Astrocyte (in vitro differentiated cells and primary cell): ENCODE data around the gene HMGB3. TPM values are rescaled to one million over a fixed set of nuclear protein-coding genes. Genes with fewer than 3 reads are reported as not detected.

Experiments used
- DNase-seq: peaks from one replicate; pipeline ENCODE4 v3.0.0-alpha.2; 2010; ENCODE audit warnings: low read depth
- FAIRE-seq: peaks from 2 replicates; lab custom pipeline; 2011; peaks lifted over from hg19 to GRCh38; lab: Jason Lieb, UNC
- H2AFZ ChIP-seq: 2 replicates; pipeline ENCODE4 v1.6.0; 2012; ENCODE audit warnings: low read depth, low read length, inconsistent platforms
- H3K27ac ChIP-seq: 2 replicates; pipeline ENCODE4 v1.5.1; 2011; ENCODE audit warnings: low read depth, low read length, inconsistent platforms
- H3K27me3 ChIP-seq: 2 replicates; pipeline ENCODE4 v1.6.0; 2011; ENCODE audit warnings: low read length, inconsistent platforms; ENCODE audit not compliant: insufficient read depth
- H3K36me3 ChIP-seq: 2 replicates; pipeline ENCODE4 v1.5.1; 2011; ENCODE audit warnings: low read length, inconsistent platforms; ENCODE audit not compliant: insufficient read depth
- H3K4me1 ChIP-seq: 2 replicates; pipeline ENCODE4 v1.5.1; 2011; ENCODE audit warnings: low read length, inconsistent platforms; ENCODE audit not compliant: insufficient read depth
- H3K4me2 ChIP-seq: 2 replicates; pipeline ENCODE4 v1.6.0; 2012; ENCODE audit warnings: low read length, inconsistent platforms
- H3K4me3 ChIP-seq: 2 replicates; pipeline ENCODE4 v1.5.1; 2011; ENCODE audit warnings: low read depth, mild to moderate bottlenecking, low read length, inconsistent platforms; ENCODE audit not compliant: insufficient read depth
- H3K79me2 ChIP-seq: 2 replicates; pipeline ENCODE4 v1.6.0; 2012; ENCODE audit warnings: mild to moderate bottlenecking, low read length, inconsistent platforms; ENCODE audit not compliant: insufficient read depth
- H3K9ac ChIP-seq: 2 replicates; pipeline ENCODE4 v1.6.0; 2012; ENCODE audit warnings: mild to moderate bottlenecking, low read length, inconsistent platforms
- H3K9me3 ChIP-seq: 2 replicates; pipeline ENCODE4 v1.5.1; 2012; ENCODE audit warnings: low read depth, mild to moderate bottlenecking, low read length, inconsistent platforms; ENCODE audit not compliant: insufficient read depth
- H4K20me1 ChIP-seq: 2 replicates; pipeline ENCODE4 v1.6.0; 2012; ENCODE audit warnings: low read length, inconsistent platforms; ENCODE audit not compliant: insufficient read depth
- H3K27ac Mint-ChIP-seq: one replicate; pipeline ENCODE4 v1.8.0; 2021; ENCODE audit warnings: mild to moderate bottlenecking, mixed read lengths; ENCODE audit not compliant: unreplicated experiment
- H3K27me3 Mint-ChIP-seq: one replicate; pipeline ENCODE4 v1.8.0; 2021; ENCODE audit warnings: low read depth, mixed read lengths; ENCODE audit not compliant: unreplicated experiment
- H3K36me3 Mint-ChIP-seq: one replicate; pipeline ENCODE4 v1.8.0; 2021; ENCODE audit warnings: low read depth, mixed read lengths; ENCODE audit not compliant: unreplicated experiment
- H3K4me1 Mint-ChIP-seq: one replicate; pipeline ENCODE4 v1.8.0; 2021; ENCODE audit warnings: low read depth, mixed read lengths; ENCODE audit not compliant: unreplicated experiment
- H3K4me3 Mint-ChIP-seq: one replicate; pipeline ENCODE4 v1.8.0; 2021; ENCODE audit warnings: mild to moderate bottlenecking, moderate library complexity, mixed read lengths; ENCODE audit not compliant: unreplicated experiment
- H3K9me3 Mint-ChIP-seq: one replicate; pipeline ENCODE4 v1.8.0; 2021; ENCODE audit warnings: mild to moderate bottlenecking, mixed read lengths; ENCODE audit not compliant: unreplicated experiment
- EZH2 ChIP-seq: IDR thresholded peaks from 2 replicates; pipeline ENCODE4 v1.6.1; 2012; ENCODE audit warnings: mild to moderate bottlenecking, low read length, inconsistent platforms; ENCODE audit not compliant: insufficient read depth
- total RNA-seq: library from RNA; stranded (reverse); gene quantifications from 2 replicates; pipeline ENCODE4 v1.2.1, GENCODE V29; 2021
- TF ChIP-seq, protein P1 (sequence below): IDR thresholded peaks from 2 replicates; pipeline ENCODE4 v1.5.1; 2011; ENCODE audit warnings: low read depth, mild to moderate bottlenecking, inconsistent platforms, low read length, moderate library complexity; ENCODE audit not compliant: insufficient read depth

Gene HMGB3
- total RNA-seq, 1 donor from 2014 or later, result 34.7 TPM

- no peaks in the 10 kb centered on the region for H3K36me3 ChIP-seq
- H3K9me3 ChIP-seq, result no peaks in the 10 kb centered on the region
- no peak overlapping the region for H2AFZ ChIP-seq
- no peak for TF ChIP-seq EZH2
- TF ChIP-seq, protein P1, sequence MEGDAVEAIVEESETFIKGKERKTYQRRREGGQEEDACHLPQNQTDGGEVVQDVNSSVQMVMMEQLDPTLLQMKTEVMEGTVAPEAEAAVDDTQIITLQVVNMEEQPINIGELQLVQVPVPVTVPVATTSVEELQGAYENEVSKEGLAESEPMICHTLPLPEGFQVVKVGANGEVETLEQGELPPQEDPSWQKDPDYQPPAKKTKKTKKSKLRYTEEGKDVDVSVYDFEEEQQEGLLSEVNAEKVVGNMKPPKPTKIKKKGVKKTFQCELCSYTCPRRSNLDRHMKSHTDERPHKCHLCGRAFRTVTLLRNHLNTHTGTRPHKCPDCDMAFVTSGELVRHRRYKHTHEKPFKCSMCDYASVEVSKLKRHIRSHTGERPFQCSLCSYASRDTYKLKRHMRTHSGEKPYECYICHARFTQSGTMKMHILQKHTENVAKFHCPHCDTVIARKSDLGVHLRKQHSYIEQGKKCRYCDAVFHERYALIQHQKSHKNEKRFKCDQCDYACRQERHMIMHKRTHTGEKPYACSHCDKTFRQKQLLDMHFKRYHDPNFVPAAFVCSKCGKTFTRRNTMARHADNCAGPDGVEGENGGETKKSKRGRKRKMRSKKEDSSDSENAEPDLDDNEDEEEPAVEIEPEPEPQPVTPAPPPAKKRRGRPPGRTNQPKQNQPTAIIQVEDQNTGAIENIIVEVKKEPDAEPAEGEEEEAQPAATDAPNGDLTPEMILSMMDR, result no peak
- DNase-seq (no peak), FAIRE-seq (no peak)
- Mint-ChIP-seq H3K9me3 (no peaks in the 10 kb centered on the region), H3K4me1 (peaks cover 3% of the 10 kb centered on the region), H3K36me3 (no peaks in the 10 kb centered on the region), H3K4me3 (no peak overlapping the region), H3K27ac (no peak overlapping the region), H3K27me3 (peaks cover 5% of the 10 kb centered on the region)
- H3K4me3 ChIP-seq, result no peak overlapping the region
- H3K79me2 ChIP-seq, result no peaks in the 10 kb centered on the region
- no peaks in the 10 kb centered on the region for H4K20me1 ChIP-seq
- no peaks in the 10 kb centered on the region for H3K27me3 ChIP-seq
- H3K4me2 ChIP-seq, result no peak overlapping the region
- no peak overlapping the region for H3K9ac ChIP-seq
- H3K27ac ChIP-seq, result no peak overlapping the region
- no peaks in the 10 kb centered on the region for H3K4me1 ChIP-seq
Observed at GRCh38 chrX:150940844-150941495, 42.2 kb upstream of the HMGB3 start.

GRCh38 chrX:150941580-150941979, 41.6 kb upstream of the HMGB3 start:
- DNase-seq (no peak), FAIRE-seq (no peak)
- no peaks in the 10 kb centered on the region for H3K9me3 Mint-ChIP-seq
- Histone ChIP-seq H2AFZ (no peak overlapping the region), H3K4me3 (no peak overlapping the region), H4K20me1 (no peaks in the 10 kb centered on the region), H3K9ac (no peak overlapping the region), H3K4me1 (no peaks in the 10 kb centered on the region), H3K27me3 (no peaks in the 10 kb centered on the region), H3K9me3 (no peaks in the 10 kb centered on the region), H3K79me2 (no peaks in the 10 kb centered on the region), H3K27ac (no peak overlapping the region), H3K4me2 (no peak overlapping the region), H3K36me3 (no peaks in the 10 kb centered on the region)
- H3K27ac Mint-ChIP-seq, result no peak overlapping the region
- peaks cover 3% of the 10 kb centered on the region for H3K4me1 Mint-ChIP-seq
- peaks cover 5% of the 10 kb centered on the region for H3K27me3 Mint-ChIP-seq
- no peaks in the 10 kb centered on the region for H3K36me3 Mint-ChIP-seq
- TF ChIP-seq, protein P1, result no peak
- no peak for TF ChIP-seq EZH2
- H3K4me3 Mint-ChIP-seq, result no peak overlapping the region

GRCh38 chrX:150942942-150943594, 40.1 kb upstream of the HMGB3 start:
- H3K27me3 ChIP-seq, result no peaks in the 10 kb centered on the region
- no peak overlapping the region for H2AFZ ChIP-seq
- H3K4me1 ChIP-seq, result no peaks in the 10 kb centered on the region
- TF ChIP-seq, protein P1, result no peak
- TF ChIP-seq EZH2, result no peak
- no peaks in the 10 kb centered on the region for H3K36me3 ChIP-seq
- no peak overlapping the region for H3K27ac ChIP-seq
- no peak for FAIRE-seq
- Mint-ChIP-seq H3K27me3 (peaks cover 5% of the 10 kb centered on the region), H3K36me3 (no peaks in the 10 kb centered on the region), H3K4me1 (peaks cover 3% of the 10 kb centered on the region), H3K27ac (no peak overlapping the region), H3K9me3 (no peaks in the 10 kb centered on the region), H3K4me3 (no peak overlapping the region)
- no peaks in the 10 kb centered on the region for H4K20me1 ChIP-seq
- DNase-seq, result no peak
- H3K4me2 ChIP-seq, result no peak overlapping the region
- H3K4me3 ChIP-seq, result no peak overlapping the region
- H3K79me2 ChIP-seq, result no peaks in the 10 kb centered on the region
- H3K9ac ChIP-seq, result no peak overlapping the region
- H3K9me3 ChIP-seq, result no peaks in the 10 kb centered on the region
